Fibroblast of pulmonary artery (primary cell): ENCODE data around the gene BOLL.
"Not testable (repeated sequence)": the region's sequence is repeated elsewhere in the genome, so short reads cannot be mapped to it uniquely, and the experiment has no call there.

Source experiments
- DNase-seq: peaks from one replicate; pipeline ENCODE4 v3.0.0-alpha.2; 2010; ENCODE audit warnings: low read depth
- H3K4me3 ChIP-seq: replicated peaks from 2 replicates; pipeline ENCODE4 v1.5.1; 2011; ENCODE audit warnings: low read depth, mild to moderate bottlenecking, control low read depth, low read length, moderate library complexity
- TF ChIP-seq, protein P1 (sequence below): IDR thresholded peaks from 2 replicates; pipeline ENCODE4 v1.5.1; 2011; ENCODE audit warnings: mild to moderate bottlenecking, control low read depth, low read length, inconsistent platforms; ENCODE audit errors: missing control alignments

Gene BOLL

DNA sequence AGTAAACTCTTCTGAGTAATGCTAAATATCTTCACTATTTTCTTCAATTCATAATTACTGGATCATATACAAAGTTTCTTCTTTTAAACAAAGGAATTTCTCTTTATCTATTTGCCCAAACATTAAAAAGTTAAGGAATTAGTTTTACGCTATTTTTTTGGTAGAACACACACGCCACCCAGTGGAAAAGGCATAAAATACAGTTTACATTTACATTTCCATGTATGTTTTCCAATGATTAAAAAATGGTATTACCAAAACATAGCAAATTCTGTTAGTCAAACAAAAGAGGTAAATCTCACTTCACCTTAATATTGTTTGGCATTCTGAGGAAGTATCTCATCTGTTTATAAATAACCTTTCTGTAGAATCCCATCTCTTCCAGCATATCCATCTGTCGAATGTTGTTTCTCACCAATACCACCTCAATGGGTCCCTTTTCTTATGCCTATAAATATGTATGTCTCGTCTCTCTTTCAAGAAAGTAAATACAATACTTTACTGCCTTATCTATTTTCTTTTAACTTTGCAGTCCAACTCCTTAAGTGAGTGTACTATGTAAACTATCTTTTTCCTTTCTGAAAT lies 7.2 kb downstream of the BOLL start:
- TF ChIP-seq, protein P1, sequence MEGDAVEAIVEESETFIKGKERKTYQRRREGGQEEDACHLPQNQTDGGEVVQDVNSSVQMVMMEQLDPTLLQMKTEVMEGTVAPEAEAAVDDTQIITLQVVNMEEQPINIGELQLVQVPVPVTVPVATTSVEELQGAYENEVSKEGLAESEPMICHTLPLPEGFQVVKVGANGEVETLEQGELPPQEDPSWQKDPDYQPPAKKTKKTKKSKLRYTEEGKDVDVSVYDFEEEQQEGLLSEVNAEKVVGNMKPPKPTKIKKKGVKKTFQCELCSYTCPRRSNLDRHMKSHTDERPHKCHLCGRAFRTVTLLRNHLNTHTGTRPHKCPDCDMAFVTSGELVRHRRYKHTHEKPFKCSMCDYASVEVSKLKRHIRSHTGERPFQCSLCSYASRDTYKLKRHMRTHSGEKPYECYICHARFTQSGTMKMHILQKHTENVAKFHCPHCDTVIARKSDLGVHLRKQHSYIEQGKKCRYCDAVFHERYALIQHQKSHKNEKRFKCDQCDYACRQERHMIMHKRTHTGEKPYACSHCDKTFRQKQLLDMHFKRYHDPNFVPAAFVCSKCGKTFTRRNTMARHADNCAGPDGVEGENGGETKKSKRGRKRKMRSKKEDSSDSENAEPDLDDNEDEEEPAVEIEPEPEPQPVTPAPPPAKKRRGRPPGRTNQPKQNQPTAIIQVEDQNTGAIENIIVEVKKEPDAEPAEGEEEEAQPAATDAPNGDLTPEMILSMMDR, result peak; percentile 56
- DNase-seq, result peak; percentile 69
- no peak overlapping the region for H3K4me3 ChIP-seq

DNA sequence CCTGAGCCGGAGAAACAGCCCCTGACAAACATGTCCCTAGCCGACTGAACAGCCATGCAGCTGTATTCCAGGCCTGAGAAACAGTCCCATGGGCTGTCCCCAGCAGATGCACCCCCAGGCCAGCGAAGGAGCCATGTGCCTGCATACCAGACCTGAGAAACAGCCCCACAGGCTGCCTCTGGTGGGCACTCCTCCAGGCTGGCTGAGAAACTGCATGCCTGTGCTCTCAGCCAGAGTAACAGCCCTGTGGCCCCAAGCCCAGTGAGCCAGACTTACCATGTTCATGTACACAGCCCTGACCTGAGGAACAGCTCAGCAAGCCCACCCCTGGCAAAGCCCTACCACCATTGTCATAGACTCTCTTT lies 24.8 kb downstream of the BOLL start:
- TF ChIP-seq, protein P1, result no peak
- DNase-seq, result no peak
- H3K4me3 ChIP-seq, result no peak overlapping the region

- DNase-seq, result no peak
- no peak overlapping the region for H3K4me3 ChIP-seq
- TF ChIP-seq, protein P1, result no peak
Observed at GRCh38 chr2:197759625-197760292, 25.4 kb downstream of the BOLL start.

- DNase-seq, result no peak
- H3K4me3 ChIP-seq, result no peak overlapping the region
- TF ChIP-seq, protein P1, result no peak
Observed at GRCh38 chr2:197759013-197759412, 26.1 kb downstream of the BOLL start.

DNA sequence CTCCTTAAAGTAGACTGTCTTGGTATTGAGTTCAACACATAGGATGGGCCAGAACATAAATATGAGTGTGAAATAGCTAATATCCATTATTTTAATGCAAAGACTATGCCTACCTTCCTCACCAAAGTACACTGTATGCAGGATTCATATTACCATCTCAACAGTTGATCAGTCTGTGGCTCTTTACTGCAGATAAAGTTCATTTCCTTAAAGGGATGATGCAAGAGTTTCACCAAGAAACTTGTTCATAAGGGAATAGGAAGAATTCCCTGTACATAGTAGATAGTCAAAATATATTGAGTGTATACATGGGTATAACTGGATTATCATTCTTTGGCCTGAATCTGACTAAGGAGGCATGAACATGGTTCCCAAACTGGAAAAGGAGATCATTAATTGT lies 44.9 kb downstream of the BOLL start:
- TF ChIP-seq, protein P1, result no peak
- H3K4me3 ChIP-seq, result no peak overlapping the region
- DNase-seq, result no peak

- DNase-seq, H3K4me3 ChIP-seq: not testable (repeated sequence)
Observed at GRCh38 chr2:197728555-197729544, 56.3 kb downstream of the BOLL start.

- no peak overlapping the region for H3K4me3 ChIP-seq
- DNase-seq, result no peak
- TF ChIP-seq, protein P1, result no peak
Observed at GRCh38 chr2:197727011-197727410, 58.1 kb downstream of the BOLL start.
